ENCODE results near the gene TBC1D8. TPM values are rescaled to one million over a fixed set of nuclear protein-coding genes. Genes with fewer than 3 reads are reported as not detected.

Gene TBC1D8
- total and polyA plus RNA-seq, 7 experiments from 2014 or later = 0.30 to 20.1 (median 2.2) TPM

DNA sequence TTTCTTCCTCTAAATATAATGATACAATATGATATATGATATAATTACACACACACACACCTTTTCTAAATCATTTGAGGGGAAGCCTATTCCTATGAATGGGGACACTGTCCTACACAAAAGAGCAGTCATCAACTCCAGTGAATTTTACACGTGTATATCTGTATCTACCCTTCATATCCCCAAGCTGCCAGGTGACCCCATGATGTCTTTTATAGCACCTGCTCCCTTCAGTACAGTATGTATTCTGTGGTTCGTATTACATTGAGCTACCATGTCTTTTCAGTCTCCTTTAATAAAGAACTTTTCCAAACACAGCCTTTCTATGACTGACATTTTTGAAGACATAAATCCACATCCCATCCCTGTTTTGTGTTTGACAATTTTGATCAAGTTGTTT, 19.0 kb downstream of the TBC1D8 start:
- peaks cover 0 to 4% (median 0%) of the 10 kb centered on the region in 5 donors for H3K36me3 Mint-ChIP-seq
- peak overlapping the region in 1 of 9 donors; percentile 12 for H3K27ac Mint-ChIP-seq
- H3K4me3 Mint-ChIP-seq = no peak overlapping the region
- Histone ChIP-seq H3K27me3 (ENCODE audit: control insufficient read depth in 2 of 2, insufficient read depth in 2 of 2, low read length in 2 of 2) (no peaks in the 10 kb centered on the region), H3K4me1 (ENCODE audit: control insufficient read depth in 2 of 2, insufficient read depth in 2 of 2, low read length in 2 of 2) (no peaks in the 10 kb centered on the region), H3K36me3 (ENCODE audit: control insufficient read depth in 2 of 3, insufficient read depth in 3 of 3, low read length in 3 of 3) (no peaks in the 10 kb centered on the region), H3K27ac (ENCODE audit: low read depth, low read length) (no peak overlapping the region), H3K9me3 (ENCODE audit: control insufficient read depth in 2 of 3, low read length in 3 of 3) (no peaks in the 10 kb centered on the region), H3K4me3 (ENCODE audit: low read length) (no peak overlapping the region)
- no peak for ATAC-seq
- intact Hi-C loops (cut with micrococcal nuclease) = no loop called here
- ChIA-PET CTCF (no interaction called here), POLR2A (no interaction called here)
- H3K4me1 Mint-ChIP-seq = peaks cover 0 to 11% (median 0%) of the 10 kb centered on the region in 7 donors
- no peak for DNase-seq
- H3K27me3 Mint-ChIP-seq = peaks cover 0 to 7% (median 0%) of the 10 kb centered on the region in 5 donors
- H3K9me3 Mint-ChIP-seq = peaks cover 0 to 1% (median 0%) of the 10 kb centered on the region in 11 donors

DNA sequence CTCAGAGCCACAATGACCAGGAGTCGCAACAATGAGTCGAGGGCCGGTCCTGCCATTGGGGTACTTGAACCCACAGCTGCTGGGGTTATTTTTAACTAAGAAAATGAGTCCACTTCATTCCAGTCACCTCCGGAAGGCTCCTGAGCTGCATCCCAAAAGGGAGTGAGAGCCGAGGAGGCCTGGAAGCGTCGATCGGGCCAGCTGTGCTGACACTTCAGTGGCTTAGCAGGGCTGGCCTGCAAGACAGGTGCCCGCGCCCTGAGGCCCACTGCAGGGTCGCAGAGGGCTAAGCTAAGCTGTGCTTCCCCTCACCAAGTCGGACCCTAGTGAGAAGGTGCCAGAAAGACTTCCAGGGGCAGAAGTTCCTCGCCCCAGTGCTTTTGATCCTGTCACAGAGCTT, 21.1 kb downstream of the TBC1D8 start:
- Mint-ChIP-seq H3K4me3 (no peak overlapping the region), H3K36me3 (peaks cover 0 to 4% (median 0%) of the 10 kb centered on the region in 5 donors), H3K27me3 (peaks cover 0 to 10% (median 0%) of the 10 kb centered on the region in 5 donors), H3K4me1 (peaks cover 9 to 26% (median 12%) of the 10 kb centered on the region in 7 donors), H3K27ac (no peak overlapping the region), H3K9me3 (peaks cover 0 to 1% (median 0%) of the 10 kb centered on the region in 11 donors)
- ChIA-PET POLR2A (no interaction called here), CTCF (no interaction called here)
- no peaks in the 10 kb centered on the region for H3K27me3 ChIP-seq (ENCODE audit: control insufficient read depth in 2 of 2, insufficient read depth in 2 of 2, low read length in 2 of 2)
- no peak overlapping the region for H3K4me3 ChIP-seq (ENCODE audit: low read length)
- DNase-seq (no peak), ATAC-seq (no peak)
- intact Hi-C loops (cut with micrococcal nuclease) = no loop called here
- peaks cover 4 to 9% of the 10 kb centered on the region in 2 donors for H3K4me1 ChIP-seq (ENCODE audit: control insufficient read depth in 2 of 2, insufficient read depth in 2 of 2, low read length in 2 of 2)
- H3K27ac ChIP-seq (ENCODE audit: low read depth, low read length) = no peak overlapping the region
- no peaks in the 10 kb centered on the region for H3K9me3 ChIP-seq (ENCODE audit: control insufficient read depth in 2 of 3, low read length in 3 of 3)
- H3K36me3 ChIP-seq (ENCODE audit: control insufficient read depth in 2 of 3, insufficient read depth in 3 of 3, low read length in 3 of 3) = no peaks in the 10 kb centered on the region

DNA sequence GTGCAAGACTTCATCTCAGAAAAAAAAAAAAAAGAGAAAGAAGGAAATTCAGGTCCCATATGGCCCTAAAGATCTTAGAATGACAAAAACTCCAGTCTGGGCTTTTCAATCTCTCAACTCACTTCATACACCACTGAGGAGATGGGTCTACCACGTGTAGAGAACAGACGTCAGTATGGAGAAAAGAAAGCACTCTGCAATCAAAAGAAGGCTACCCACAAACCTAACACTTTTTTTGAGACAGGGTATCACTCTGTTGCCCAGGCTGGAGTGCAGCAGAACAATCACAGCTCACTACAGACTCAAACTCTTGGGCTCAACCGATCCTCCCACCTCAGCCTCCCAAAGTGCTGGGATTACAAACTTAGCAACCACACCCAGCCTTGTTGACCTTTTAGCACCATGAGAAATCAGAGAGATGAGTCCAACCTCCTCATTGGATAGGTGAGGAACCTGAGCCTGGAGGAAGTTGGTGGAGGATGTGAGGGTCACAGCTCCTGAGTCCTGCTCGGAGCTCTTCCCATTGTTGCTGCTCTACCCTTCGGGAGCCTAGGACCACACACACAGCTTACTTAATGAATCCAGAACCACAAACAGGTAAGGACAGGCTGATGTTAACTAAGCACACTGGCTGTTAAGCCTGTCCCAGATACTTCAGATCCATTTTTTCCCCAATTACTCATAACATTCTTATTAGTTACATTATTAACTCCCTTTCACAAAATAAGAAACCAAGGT, 23.7 kb downstream of the TBC1D8 start:
- intact Hi-C loops (cut with micrococcal nuclease) = no loop called here
- Histone ChIP-seq H3K9me3 (ENCODE audit: control insufficient read depth in 2 of 3, low read length in 3 of 3) (no peaks in the 10 kb centered on the region), H3K36me3 (ENCODE audit: control insufficient read depth in 2 of 3, insufficient read depth in 3 of 3, low read length in 3 of 3) (no peaks in the 10 kb centered on the region), H3K27ac (ENCODE audit: low read depth, low read length) (no peak overlapping the region), H3K27me3 (ENCODE audit: control insufficient read depth in 2 of 2, insufficient read depth in 2 of 2, low read length in 2 of 2) (no peaks in the 10 kb centered on the region), H3K4me3 (ENCODE audit: low read length) (no peak overlapping the region), H3K4me1 (ENCODE audit: control insufficient read depth in 2 of 2, insufficient read depth in 2 of 2, low read length in 2 of 2) (peaks cover 4 to 9% of the 10 kb centered on the region in 2 donors)
- ChIA-PET CTCF (no interaction called here), POLR2A (no interaction called here)
- no peak overlapping the region for H3K27ac Mint-ChIP-seq
- H3K9me3 Mint-ChIP-seq = no peaks in the 10 kb centered on the region
- H3K27me3 Mint-ChIP-seq = peaks cover 0 to 16% (median 0%) of the 10 kb centered on the region in 5 donors
- no peak for ATAC-seq
- H3K36me3 Mint-ChIP-seq = peaks cover 0 to 4% (median 0%) of the 10 kb centered on the region in 5 donors
- DNase-seq = no peak
- no peak overlapping the region for H3K4me3 Mint-ChIP-seq
- peaks cover 11 to 31% (median 18%) of the 10 kb centered on the region in 7 donors for H3K4me1 Mint-ChIP-seq

DNA sequence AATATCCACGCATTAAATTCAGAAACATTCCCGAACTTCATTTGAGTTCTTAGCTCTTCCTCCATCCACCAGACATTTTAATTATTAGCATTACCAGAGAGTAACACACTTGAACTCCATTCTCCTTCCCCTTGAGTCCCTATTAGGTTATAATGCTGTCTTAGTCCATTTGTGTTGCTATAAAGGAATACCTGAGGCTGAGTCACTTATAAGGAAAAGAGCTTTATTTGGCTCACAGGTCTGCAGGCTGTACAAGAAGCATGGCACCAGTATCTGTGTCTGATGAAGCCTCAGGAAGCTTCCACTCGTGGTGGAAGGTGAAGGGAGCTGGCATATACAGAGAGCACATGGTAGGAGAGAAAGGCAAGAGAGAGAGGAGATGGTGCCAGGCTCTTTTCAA, 25.4 kb downstream of the TBC1D8 start:
- Histone ChIP-seq H3K27me3 (ENCODE audit: control insufficient read depth in 2 of 2, insufficient read depth in 2 of 2, low read length in 2 of 2) (no peaks in the 10 kb centered on the region), H3K36me3 (ENCODE audit: control insufficient read depth in 2 of 3, insufficient read depth in 3 of 3, low read length in 3 of 3) (no peaks in the 10 kb centered on the region), H3K27ac (ENCODE audit: low read depth, low read length) (no peak overlapping the region), H3K4me1 (ENCODE audit: control insufficient read depth in 2 of 2, insufficient read depth in 2 of 2, low read length in 2 of 2) (peaks cover 4 to 9% of the 10 kb centered on the region in 2 donors), H3K9me3 (ENCODE audit: control insufficient read depth in 2 of 3, low read length in 3 of 3) (no peaks in the 10 kb centered on the region), H3K4me3 (ENCODE audit: low read length) (no peak overlapping the region)
- no peak for ATAC-seq
- Mint-ChIP-seq H3K9me3 (no peaks in the 10 kb centered on the region), H3K4me1 (peaks cover 11 to 31% (median 18%) of the 10 kb centered on the region in 7 donors), H3K36me3 (peaks cover 0 to 4% (median 0%) of the 10 kb centered on the region in 5 donors), H3K27me3 (peaks cover 0 to 16% (median 0%) of the 10 kb centered on the region in 5 donors), H3K4me3 (peak overlapping the region in 1 of 10 donors; percentile 3), H3K27ac (peak overlapping the region in 2 of 9 donors; percentile 8 to 9)
- ChIA-PET CTCF (no interaction called here), POLR2A (no interaction called here)
- intact Hi-C loops (cut with micrococcal nuclease) = no loop called here
- no peak for DNase-seq

DNA sequence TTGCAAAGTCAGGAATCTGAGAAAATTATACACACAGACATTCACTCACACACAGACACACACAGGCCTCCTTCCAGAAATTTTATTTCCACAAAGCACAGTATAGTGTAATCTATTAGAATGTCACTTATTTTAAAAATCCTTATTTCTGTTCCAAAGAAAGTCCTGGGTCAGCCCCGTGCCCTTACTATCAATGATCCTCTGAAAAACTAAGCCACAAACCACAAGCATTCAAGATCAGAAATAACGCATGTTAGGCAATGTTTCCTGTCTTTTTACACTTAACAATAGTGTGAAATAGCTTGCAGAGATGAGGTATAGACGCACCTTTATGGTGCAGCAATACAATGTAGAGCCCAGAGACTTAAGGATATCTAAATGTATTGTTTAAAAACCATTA, 25.8 kb downstream of the TBC1D8 start:
- DNase-seq = peak in 1 of 9 donors; percentile 5
- POLR2A ChIA-PET = no interaction called here

DNA sequence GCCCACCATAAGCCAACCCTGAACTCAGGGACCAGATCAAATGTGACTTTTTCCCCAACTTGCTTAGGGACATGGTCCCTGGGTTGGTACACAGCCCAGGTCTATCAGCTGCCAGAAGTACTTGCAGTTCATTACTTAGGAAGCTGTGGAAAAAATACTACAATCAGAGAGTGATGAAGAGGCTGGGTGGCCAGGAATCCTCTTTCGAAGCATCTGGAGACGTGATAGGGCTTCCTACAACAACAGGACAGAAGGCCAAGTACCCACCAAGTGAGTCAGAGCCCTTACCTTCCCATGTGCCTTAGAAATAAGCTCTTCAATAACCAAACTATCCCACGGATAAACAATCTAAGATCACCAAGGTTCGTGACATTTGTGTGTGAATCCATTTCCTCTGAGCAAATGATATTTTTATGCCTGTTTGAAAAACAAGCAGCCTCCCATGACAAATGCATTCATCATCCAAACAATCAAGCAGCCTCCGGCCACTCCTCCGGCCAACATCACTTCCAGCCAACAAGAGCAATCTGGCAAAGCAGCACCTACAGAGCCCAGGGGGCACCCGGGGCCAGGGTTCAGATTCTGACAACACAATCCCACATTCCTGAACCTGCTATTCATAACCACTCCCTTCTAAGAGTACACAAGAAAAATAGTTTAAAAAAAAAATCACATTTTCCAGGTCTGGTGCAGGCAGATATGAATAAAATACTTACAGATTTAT, 26.4 kb downstream of the TBC1D8 start:
- Mint-ChIP-seq H3K27me3 (peaks cover 0 to 16% (median 0%) of the 10 kb centered on the region in 5 donors), H3K4me1 (peaks cover 11 to 31% (median 18%) of the 10 kb centered on the region in 7 donors), H3K9me3 (no peaks in the 10 kb centered on the region), H3K36me3 (peaks cover 0 to 4% (median 0%) of the 10 kb centered on the region in 5 donors), H3K4me3 (peak overlapping the region in 2 of 10 donors; percentile 10 to 20), H3K27ac (peak overlapping the region in 2 of 9 donors; percentile 32 to 38)
- POLR2A ChIA-PET = no interaction called here
- Histone ChIP-seq H3K4me1 (ENCODE audit: control insufficient read depth in 2 of 2, insufficient read depth in 2 of 2, low read length in 2 of 2) (peaks cover 4 to 9% of the 10 kb centered on the region in 2 donors), H3K27me3 (ENCODE audit: control insufficient read depth in 2 of 2, insufficient read depth in 2 of 2, low read length in 2 of 2) (no peaks in the 10 kb centered on the region), H3K9me3 (ENCODE audit: control insufficient read depth in 2 of 3, low read length in 3 of 3) (no peaks in the 10 kb centered on the region), H3K27ac (ENCODE audit: low read depth, low read length) (no peak overlapping the region), H3K4me3 (ENCODE audit: low read length) (no peak overlapping the region), H3K36me3 (ENCODE audit: control insufficient read depth in 2 of 3, insufficient read depth in 3 of 3, low read length in 3 of 3) (no peaks in the 10 kb centered on the region)
- ATAC-seq = no peak
- intact Hi-C loops (cut with micrococcal nuclease) = no loop called here
- CTCF ChIA-PET = no interaction called here
- no peak for DNase-seq

More for the DNA sequence above, 25.8 kb downstream of the TBC1D8 start:
- Histone ChIP-seq H3K27me3 (ENCODE audit: control insufficient read depth in 2 of 2, insufficient read depth in 2 of 2, low read length in 2 of 2) (no peaks in the 10 kb centered on the region), H3K4me3 (ENCODE audit: low read length) (no peak overlapping the region), H3K4me1 (ENCODE audit: control insufficient read depth in 2 of 2, insufficient read depth in 2 of 2, low read length in 2 of 2) (peaks cover 4 to 9% of the 10 kb centered on the region in 2 donors), H3K36me3 (ENCODE audit: control insufficient read depth in 2 of 3, insufficient read depth in 3 of 3, low read length in 3 of 3) (no peaks in the 10 kb centered on the region), H3K9me3 (ENCODE audit: control insufficient read depth in 2 of 3, low read length in 3 of 3) (no peaks in the 10 kb centered on the region), H3K27ac (ENCODE audit: low read depth, low read length) (no peak overlapping the region)
- CTCF ChIA-PET = no interaction called here
- H3K27ac Mint-ChIP-seq = peak overlapping the region in 2 of 9 donors; percentile 8 to 9
- intact Hi-C loops (cut with micrococcal nuclease) = no loop called here
- peak overlapping the region in 1 of 10 donors; percentile 3 for H3K4me3 Mint-ChIP-seq
- peaks cover 0 to 16% (median 0%) of the 10 kb centered on the region in 5 donors for H3K27me3 Mint-ChIP-seq
- H3K4me1 Mint-ChIP-seq = peaks cover 11 to 31% (median 18%) of the 10 kb centered on the region in 7 donors
- peaks cover 0 to 4% (median 0%) of the 10 kb centered on the region in 5 donors for H3K36me3 Mint-ChIP-seq
- ATAC-seq = peak; percentile 50
- H3K9me3 Mint-ChIP-seq = no peaks in the 10 kb centered on the region
